Dermis blood vessel endothelial cell (primary cell): ENCODE results near the gene ROPN1B. TPM values are rescaled to one million over a fixed set of nuclear protein-coding genes. Genes with fewer than 3 reads are reported as not detected.
A peak's percentile ranks its signal among the peaks of the same experiment; 100 is the strongest.
"Not testable (repeated sequence)": the region's sequence is repeated elsewhere in the genome, so short reads cannot be mapped to it uniquely, and the experiment has no call there.

Experiments used
- DNase-seq: peaks from one replicate; pipeline ENCODE4 v3.0.0; 2010
- total RNA-seq: library from RNA; depleted of rRNA; stranded (reverse); fragments of >200 nt; gene quantifications from 2 replicates; pipeline ENCODE4 v1.2.3, GENCODE V29; 2014

ROPN1B gene
- total RNA-seq, 1 donor from 2014 or later: not detected

- DNase-seq: no peak
Measured at GRCh38 chr3:125958511-125959316, 10.3 kb upstream of the ROPN1B start.

DNA sequence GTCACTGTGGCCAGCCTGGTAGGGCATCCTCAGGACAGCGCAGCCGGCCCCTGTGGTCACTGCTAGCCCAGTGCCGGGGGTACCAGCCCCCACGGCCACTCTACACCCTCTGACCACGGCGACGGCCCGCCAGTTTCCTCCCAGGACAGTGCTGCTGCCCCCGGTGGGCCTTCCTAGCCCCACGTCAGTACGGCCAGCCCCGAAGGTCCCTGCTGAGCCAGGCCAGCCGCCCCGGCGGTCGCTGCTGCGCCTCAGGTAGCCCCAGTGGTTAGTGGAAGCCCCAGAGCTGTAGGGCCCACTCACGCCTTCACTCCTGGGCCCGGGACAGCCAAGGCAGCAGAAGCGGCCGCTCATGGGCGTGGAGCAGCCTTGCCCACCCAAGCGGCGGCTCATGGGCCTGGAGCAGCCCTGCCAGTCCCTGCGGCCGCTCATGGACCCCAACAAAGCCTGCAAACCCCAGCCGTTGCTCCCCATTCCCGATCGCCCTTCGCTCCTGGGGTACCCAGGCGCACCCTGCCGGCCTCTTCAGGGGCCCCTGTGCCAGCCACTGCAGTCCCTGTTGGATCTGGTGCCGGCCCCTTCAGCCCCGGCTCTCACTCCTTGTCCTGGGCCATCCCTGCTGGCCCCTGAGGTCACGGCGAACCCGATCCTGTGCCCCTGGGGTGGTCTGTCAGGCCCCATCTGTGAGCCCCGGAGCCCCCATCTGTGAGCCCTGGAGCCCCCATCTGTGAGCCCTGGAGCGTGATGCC lies 9.5 kb upstream of the ROPN1B start:
- no peak for DNase-seq

DNA sequence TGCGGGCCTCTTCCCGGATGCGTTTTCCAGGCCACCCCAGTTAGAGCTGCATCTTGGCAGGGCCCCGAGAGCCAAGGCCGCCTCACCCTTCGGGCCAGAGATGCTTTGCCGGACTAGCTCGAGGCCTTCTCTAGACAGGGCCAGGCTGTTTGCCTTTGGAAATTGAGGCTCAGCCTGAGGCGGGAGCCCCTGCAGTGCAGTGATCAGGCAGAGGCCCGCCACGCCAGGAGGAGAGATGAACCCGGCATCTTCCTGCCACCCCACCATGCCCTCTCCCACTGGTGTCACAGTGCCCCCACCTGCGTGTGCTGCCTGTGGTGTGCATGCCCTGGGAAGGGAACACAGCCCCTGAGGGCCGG lies 8.9 kb upstream of the ROPN1B start:
- DNase-seq: no peak

DNA sequence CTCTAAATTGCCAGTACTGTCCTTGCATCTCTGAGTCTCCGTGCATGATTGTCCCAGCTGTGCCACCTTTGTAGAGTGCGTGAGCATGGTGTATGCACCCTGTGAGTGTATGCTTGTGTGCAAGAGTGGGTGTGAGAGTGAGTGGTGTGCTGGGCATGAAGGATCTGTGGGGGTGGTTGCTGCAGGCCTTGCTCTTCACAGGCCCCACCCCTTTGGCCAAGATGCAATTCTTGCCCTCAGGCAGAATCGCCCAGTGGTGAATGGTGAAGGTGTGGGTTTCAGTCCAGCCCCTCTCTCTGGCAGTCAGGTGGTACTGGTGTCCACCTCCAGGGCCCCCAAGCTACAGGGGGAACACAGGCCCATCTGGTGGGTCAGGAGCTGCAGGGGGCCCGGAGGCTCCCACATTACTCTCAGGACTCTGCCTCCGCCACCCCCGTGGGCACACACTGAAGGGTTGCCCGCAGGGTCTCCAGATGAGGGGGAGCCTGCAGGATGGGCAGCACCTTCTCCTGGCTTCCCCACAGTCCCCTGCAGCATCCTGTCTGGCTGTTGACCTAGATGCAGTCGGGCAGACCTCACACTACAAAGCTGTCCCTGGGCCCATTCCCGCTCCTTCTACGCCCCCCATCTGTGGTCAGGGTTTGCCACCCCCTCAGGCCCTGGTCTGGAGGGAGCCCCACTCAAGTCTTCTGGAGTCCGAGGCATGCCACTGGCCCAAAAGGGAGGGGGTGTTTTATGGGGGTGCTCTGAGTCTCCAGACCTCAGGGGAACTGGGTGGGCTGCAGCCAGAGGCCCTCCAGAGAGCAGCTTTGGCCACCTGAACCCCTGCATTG lies 8.3 kb upstream of the ROPN1B start:
- no peak for DNase-seq

DNA sequence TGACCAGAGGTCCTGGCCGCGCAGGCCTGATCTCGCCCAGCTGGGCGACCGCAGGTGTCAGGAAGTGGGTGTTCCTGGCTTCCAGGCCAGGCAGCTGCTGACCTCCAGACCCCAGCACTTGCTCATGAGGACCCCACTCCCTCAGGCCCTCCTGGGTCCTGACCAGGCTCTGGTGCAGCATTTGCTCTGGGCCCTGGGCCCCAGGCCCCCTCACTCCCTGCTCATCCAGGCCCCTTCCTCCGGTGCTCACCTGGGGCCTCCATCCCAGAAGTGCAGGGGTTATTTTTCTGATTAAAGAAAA lies 7.7 kb upstream of the ROPN1B start:
- DNase-seq: no peak

DNA sequence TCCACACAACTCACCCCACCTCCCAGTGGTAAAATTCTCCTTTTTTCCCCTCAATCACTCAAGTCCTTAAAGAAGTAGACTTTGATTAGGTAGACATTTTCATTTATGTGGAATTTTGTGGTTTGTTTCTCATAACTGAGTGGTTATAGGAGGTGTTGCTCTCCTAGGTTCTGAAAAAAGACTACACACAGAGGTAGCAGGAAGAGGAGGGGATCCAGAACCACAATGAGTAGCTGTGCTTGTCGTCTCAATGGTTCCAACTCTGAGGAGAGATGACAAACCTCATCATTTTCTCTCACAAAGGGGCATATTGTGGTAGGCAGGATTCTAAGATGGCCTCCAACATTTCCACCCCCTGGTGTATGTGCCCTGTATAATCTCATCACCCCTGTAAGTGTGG lies 5.1 kb upstream of the ROPN1B start:
- DNase-seq: not testable (repeated sequence)

DNA sequence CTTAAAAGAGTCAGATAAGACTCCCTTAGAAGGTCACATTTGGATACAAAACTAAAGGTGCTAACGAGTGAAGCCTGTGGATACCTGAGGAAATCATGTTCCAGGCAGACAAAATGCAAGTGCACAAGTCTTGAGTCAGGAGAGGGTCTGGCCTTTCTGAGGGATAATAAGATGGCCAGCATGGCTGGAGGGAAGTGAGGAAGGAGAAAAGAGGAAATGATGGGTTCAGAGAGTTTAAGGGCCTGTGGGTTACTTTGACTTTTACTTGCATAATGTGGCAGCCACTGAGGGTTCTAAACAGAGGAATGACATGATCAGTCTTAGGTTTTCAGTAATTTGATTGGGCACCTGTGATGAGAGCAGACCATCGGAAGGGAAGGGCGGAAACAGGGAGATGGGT lies 3.5 kb upstream of the ROPN1B start:
- DNase-seq: no peak

- no peak for DNase-seq
Measured at GRCh38 chr3:125967156-125967555, 1.8 kb upstream of the ROPN1B start.

DNA sequence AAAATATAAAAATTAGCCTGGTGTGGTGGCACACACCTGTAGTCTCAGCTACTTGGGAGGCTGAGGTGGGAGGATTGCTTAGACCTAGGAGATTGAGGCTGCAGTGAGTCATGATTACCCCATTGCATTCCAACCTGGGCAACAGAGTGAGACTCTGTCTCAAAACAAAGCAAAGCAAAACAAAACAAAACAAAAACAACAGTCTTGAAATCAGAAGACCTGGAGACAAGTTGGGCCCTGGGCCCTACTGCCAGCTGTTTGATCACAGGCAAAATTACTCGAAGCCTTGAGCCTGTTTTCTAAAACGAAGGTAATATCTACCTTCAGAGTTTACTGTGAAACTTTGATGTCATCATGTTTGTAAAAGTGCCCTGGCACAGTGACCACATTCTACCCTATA lies 857 bp upstream of the ROPN1B start:
- not testable (repeated sequence) for DNase-seq

GRCh38 chr3:125971997-125972944 lies 3.3 kb downstream of the ROPN1B start:
- peak; percentile 36 for DNase-seq

DNA sequence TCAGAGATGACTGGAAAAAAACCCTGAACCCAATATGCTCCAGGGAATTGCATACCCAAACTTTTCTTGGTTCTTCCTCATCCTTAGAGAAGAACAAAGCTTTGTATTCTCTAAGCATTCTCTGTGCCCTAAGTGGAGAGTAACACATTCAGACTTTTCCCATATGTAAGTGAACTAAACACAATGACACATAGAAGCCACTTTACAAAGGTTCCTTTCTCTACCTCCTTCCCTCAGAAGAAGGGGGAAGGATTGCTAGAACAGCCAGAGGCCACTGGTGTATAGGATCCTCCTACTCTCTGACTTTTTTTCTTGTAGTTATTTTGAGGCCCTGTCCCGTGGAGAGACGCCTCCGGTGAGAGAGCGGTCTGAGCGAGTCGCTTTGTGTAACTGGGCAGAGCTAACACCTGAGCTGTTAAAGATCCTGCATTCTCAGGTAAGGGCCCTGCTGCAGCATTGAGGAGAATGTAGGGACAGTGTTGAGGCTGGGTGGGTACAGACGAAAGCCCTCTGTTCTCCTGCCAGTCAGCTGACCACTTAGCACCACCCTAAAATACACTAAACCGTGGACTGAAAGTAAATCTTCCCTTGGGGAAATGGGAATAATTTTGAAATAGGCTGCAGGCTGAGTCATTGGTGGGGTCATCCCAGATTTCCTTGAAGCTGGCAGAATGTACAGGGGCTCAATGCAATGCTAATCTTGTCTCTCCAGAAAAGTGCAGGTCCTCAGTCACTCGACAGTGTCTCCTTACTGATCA lies 6.4 kb downstream of the ROPN1B start:
- DNase-seq: not testable (repeated sequence)

- DNase-seq: not testable (repeated sequence)
Measured at GRCh38 chr3:125976003-125976390, 7.0 kb downstream of the ROPN1B start.

- not testable (repeated sequence) for DNase-seq
Measured at GRCh38 chr3:125977104-125977503, 8.1 kb downstream of the ROPN1B start.

GRCh38 chr3:125984951-125985350 lies 16.0 kb downstream of the ROPN1B start:
- not testable (repeated sequence) for DNase-seq

GRCh38 chr3:125990253-125990970 lies 21.4 kb downstream of the ROPN1B start:
- DNase-seq: peak; percentile 84

GRCh38 chr3:125996751-125997150 lies 27.8 kb downstream of the ROPN1B start:
- DNase-seq: not testable (repeated sequence)

- no peak for DNase-seq
Measured at GRCh38 chr3:126002189-126002588, 33.2 kb downstream of the ROPN1B start.

DNA sequence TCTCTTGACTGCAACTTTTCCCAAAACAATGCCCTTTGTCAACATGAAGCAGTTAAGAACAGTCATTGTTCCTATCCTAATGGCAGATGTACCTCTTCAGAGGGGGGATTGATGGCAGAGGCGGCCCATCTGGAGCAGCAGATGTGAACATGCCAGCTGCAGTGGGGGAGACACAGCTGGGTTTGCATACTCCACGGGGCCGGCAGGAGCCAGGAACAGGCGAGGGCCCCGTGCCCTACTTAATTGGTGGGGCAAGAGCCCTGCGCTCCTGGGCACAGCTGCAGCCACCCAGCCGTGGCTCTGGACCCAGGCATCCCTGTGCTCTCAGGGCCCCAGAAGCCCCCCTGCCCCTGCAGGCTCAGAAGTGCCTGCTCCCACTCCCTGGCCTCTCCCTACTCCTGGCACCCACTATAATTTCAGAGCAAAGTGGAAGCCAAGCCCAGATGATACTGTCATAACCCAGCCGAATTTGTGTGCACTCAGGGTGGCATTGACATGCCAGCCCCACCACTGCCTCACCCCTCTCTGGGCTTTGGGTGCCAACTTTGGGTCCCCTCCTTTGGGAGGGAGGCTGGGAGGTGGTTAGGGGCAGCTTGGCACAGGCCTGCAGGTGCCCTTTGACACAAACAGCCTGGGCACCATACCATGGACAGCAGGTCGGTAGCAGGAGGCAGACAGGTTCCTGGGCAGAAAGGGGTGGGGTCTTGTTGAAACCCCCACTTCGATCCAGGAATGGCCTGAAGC lies 34.6 kb downstream of the ROPN1B start:
- DNase-seq: no peak

DNA sequence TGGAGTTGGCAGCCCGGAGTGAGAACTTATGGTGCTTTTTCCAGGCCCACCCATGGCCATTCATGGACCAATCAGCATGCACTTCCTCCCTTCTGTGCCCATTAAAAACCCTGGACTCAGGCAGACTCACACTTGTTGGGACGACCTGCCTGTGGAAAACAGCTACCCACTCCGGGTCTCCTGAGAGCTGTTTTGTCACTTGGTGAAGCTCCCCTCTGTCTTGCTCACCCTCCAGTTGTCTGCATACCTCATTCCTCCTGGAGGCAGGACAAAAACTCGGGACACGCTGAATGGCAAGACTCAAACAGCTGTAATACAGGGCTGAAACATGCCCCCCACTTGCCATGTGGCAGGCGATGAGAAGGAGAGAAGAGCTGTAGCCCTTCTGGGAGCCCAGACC lies 35.2 kb downstream of the ROPN1B start:
- DNase-seq: no peak

DNA sequence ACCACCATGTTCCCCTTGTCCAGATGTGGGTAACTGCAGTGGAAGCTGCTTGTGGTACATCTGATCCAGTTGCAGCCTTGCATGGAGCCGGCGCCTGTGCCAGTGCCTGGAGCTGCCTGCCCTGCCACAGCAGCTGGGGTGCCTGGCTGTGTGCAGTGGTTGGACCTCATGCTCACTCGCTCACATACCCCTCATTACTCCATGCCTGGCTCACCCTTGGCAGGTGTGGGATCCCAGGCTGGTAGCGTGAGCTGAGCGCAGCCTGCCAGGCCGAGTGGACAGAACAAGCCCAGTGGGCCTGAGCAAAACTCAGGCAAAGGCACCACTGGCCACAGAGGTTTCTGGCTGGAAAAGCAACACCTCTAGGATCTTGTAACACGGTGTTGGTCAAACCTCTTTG lies 35.7 kb downstream of the ROPN1B start:
- DNase-seq: no peak
